ENCODE results near the gene GPANK1. TPM values are rescaled to one million over a fixed set of nuclear protein-coding genes. Genes with fewer than 3 reads are reported as not detected.
A peak's percentile ranks its signal among the peaks of the same experiment; 100 is the strongest.

The GPANK1 gene
- total and polyA plus RNA-seq, 9 of the 15 experiments (the other 6 are each of a cell fraction or from before 2014, with no cell fraction given) = 32.2 to 111 (median 46.3) TPM

DNA sequence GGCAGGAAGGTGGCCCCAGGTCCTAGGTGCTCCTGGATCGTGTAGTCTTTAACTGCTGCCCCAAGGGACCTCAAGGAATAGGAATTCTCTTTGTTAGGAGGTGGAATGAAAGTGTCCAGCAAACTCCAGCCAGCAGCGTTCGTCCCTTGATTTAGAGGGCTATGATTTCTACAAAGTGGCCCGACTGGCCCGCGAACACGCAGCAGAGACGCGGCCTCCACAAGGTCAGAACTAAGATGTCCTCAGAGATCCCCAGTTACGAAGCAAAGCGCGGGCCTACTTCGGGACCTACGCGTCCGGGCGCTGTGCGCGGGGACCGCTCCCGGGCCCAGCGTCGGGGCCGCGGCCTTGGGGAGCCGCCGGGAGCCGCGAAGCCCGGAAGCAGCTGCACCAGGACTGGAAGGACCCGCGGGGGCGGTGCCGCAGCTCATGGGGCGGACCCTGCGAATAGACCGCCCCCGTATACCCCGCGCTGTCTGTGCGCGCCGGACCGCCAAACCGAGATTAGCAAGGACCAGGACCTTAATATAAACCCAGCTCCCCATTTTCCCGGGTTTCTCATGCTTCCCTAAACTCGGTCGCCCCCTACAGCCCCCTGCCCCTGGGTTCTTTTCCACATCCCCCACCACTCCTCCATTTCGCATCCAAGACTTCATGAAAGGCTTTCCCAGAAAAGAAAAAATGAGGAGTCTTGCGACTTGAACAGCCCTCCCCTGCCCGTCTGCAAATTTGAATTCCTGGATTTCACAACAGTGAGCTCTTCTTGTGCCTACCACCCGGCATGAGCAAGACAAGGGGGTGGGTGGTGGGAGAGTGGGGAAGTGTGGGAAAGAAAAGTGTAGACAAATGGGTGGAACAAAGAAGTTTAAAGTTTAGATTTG is 4.2 kb downstream of the GPANK1 start, which contains the start of gene C6orf47 (continued):
- peak; percentile 57 for TF ChIP-seq CHD1 (IDR thresholded peaks at IDR 0.05; ENCODE audit: low read length)
- TF ChIP-seq, protein P1, sequence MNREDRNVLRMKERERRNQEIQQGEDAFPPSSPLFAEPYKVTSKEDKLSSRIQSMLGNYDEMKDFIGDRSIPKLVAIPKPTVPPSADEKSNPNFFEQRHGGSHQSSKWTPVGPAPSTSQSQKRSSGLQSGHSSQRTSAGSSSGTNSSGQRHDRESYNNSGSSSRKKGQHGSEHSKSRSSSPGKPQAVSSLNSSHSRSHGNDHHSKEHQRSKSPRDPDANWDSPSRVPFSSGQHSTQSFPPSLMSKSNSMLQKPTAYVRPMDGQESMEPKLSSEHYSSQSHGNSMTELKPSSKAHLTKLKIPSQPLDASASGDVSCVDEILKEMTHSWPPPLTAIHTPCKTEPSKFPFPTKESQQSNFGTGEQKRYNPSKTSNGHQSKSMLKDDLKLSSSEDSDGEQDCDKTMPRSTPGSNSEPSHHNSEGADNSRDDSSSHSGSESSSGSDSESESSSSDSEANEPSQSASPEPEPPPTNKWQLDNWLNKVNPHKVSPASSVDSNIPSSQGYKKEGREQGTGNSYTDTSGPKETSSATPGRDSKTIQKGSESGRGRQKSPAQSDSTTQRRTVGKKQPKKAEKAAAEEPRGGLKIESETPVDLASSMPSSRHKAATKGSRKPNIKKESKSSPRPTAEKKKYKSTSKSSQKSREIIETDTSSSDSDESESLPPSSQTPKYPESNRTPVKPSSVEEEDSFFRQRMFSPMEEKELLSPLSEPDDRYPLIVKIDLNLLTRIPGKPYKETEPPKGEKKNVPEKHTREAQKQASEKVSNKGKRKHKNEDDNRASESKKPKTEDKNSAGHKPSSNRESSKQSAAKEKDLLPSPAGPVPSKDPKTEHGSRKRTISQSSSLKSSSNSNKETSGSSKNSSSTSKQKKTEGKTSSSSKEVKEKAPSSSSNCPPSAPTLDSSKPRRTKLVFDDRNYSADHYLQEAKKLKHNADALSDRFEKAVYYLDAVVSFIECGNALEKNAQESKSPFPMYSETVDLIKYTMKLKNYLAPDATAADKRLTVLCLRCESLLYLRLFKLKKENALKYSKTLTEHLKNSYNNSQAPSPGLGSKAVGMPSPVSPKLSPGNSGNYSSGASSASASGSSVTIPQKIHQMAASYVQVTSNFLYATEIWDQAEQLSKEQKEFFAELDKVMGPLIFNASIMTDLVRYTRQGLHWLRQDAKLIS (CRISPR knock-in tag; IDR thresholded peaks at IDR 0.05) = peak; percentile 88
- TF ChIP-seq SMAD3 (CRISPR knock-in tag; conservative IDR thresholded peaks at IDR 0.05) = 0 out of 2 replicates have a peak, but pooled peaks have one; percentile 1
- TF ChIP-seq RBFOX2 (IDR thresholded peaks at IDR 0.05; ENCODE audit: low read depth, low read length) = peak; percentile 96
- TF ChIP-seq, protein P2, sequence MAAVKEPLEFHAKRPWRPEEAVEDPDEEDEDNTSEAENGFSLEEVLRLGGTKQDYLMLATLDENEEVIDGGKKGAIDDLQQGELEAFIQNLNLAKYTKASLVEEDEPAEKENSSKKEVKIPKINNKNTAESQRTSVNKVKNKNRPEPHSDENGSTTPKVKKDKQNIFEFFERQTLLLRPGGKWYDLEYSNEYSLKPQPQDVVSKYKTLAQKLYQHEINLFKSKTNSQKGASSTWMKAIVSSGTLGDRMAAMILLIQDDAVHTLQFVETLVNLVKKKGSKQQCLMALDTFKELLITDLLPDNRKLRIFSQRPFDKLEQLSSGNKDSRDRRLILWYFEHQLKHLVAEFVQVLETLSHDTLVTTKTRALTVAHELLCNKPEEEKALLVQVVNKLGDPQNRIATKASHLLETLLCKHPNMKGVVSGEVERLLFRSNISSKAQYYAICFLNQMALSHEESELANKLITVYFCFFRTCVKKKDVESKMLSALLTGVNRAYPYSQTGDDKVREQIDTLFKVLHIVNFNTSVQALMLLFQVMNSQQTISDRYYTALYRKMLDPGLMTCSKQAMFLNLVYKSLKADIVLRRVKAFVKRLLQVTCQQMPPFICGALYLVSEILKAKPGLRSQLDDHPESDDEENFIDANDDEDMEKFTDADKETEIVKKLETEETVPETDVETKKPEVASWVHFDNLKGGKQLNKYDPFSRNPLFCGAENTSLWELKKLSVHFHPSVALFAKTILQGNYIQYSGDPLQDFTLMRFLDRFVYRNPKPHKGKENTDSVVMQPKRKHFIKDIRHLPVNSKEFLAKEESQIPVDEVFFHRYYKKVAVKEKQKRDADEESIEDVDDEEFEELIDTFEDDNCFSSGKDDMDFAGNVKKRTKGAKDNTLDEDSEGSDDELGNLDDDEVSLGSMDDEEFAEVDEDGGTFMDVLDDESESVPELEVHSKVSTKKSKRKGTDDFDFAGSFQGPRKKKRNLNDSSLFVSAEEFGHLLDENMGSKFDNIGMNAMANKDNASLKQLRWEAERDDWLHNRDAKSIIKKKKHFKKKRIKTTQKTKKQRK (IDR thresholded peaks at IDR 0.05; ENCODE audit: borderline replicate concordance, low read depth, low read length) = no peak
- TF ChIP-seq KLF13 (tag; IDR thresholded peaks at IDR 0.05; ENCODE audit: borderline replicate concordance, low read depth) = peak; percentile 63; the same call in 1 of the 2 replicates
- TF ChIP-seq ZNF143 (CRISPR knock-in tag; IDR thresholded peaks at IDR 0.05) = no peak
- TF ChIP-seq ZNF197 (CRISPR knock-in tag; IDR thresholded peaks at IDR 0.05; ENCODE audit: low read depth) = no peak
- no peak; the same call in 1 of the 2 replicates for TF ChIP-seq STAT5A (IDR thresholded peaks at IDR 0.05; ENCODE audit: borderline replicate concordance, low read length)
- TF ChIP-seq CTBP1 (IDR thresholded peaks at IDR 0.05; ENCODE audit: borderline replicate concordance) = peak; percentile 80
- TF ChIP-seq, protein P3, sequence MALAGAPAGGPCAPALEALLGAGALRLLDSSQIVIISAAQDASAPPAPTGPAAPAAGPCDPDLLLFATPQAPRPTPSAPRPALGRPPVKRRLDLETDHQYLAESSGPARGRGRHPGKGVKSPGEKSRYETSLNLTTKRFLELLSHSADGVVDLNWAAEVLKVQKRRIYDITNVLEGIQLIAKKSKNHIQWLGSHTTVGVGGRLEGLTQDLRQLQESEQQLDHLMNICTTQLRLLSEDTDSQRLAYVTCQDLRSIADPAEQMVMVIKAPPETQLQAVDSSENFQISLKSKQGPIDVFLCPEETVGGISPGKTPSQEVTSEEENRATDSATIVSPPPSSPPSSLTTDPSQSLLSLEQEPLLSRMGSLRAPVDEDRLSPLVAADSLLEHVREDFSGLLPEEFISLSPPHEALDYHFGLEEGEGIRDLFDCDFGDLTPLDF (CRISPR knock-in tag; IDR thresholded peaks at IDR 0.05) = no peak
- TF ChIP-seq, protein P4, sequence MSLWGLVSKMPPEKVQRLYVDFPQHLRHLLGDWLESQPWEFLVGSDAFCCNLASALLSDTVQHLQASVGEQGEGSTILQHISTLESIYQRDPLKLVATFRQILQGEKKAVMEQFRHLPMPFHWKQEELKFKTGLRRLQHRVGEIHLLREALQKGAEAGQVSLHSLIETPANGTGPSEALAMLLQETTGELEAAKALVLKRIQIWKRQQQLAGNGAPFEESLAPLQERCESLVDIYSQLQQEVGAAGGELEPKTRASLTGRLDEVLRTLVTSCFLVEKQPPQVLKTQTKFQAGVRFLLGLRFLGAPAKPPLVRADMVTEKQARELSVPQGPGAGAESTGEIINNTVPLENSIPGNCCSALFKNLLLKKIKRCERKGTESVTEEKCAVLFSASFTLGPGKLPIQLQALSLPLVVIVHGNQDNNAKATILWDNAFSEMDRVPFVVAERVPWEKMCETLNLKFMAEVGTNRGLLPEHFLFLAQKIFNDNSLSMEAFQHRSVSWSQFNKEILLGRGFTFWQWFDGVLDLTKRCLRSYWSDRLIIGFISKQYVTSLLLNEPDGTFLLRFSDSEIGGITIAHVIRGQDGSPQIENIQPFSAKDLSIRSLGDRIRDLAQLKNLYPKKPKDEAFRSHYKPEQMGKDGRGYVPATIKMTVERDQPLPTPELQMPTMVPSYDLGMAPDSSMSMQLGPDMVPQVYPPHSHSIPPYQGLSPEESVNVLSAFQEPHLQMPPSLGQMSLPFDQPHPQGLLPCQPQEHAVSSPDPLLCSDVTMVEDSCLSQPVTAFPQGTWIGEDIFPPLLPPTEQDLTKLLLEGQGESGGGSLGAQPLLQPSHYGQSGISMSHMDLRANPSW (CRISPR knock-in tag; IDR thresholded peaks at IDR 0.05) = no peak; the same call in 1 of the 2 replicates
- TF ChIP-seq ZFP1 (CRISPR knock-in tag; IDR thresholded peaks at IDR 0.05) = peak; percentile 86
- TF ChIP-seq WHSC1 (IDR thresholded peaks at IDR 0.05; ENCODE audit: low read length) = no peak
- no peak for TF ChIP-seq ZNF146 (CRISPR knock-in tag; IDR thresholded peaks at IDR 0.05; ENCODE audit: unreplicated experiment)
